ENCODE data around the gene MGAT4B. TPM values are rescaled to one million over a fixed set of nuclear protein-coding genes. Genes with fewer than 3 reads are reported as not detected.

Gene MGAT4B
- total and polyA plus RNA-seq, 2 experiments from 2014 or later = 159 to 243 TPM

DNA sequence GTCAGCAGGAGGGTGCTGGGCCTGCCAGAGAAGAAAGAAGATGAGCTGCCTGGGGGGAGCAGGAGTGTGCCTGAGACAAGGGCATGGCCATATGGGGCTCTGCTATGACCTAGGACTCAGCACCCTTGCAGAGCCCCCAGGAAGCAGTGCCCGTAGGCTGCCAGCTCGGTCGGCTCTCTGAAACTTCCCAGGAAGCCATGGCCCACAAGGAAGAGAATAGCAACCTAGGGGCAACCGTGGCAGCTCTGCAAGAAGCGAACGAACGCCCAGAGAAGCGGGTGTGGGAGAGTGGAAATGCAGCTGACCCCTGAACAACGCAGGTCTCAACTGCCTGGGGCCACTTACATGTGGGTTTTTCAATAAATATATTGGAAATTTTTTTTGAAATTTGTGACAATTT lies 23.5 kb downstream of the MGAT4B start:
- Histone ChIP-seq H2AFZ (no peak overlapping the region), H3K79me2 (no peaks in the 10 kb centered on the region), H3K9me3 (ENCODE audit: low read depth) (no peaks in the 10 kb centered on the region), H3K27me3 (no peaks in the 10 kb centered on the region), H3K9me2 (replicated peaks; ENCODE audit: insufficient read depth) (no peaks in the 10 kb centered on the region), H3K4me2 (no peak overlapping the region), H3K4me1 (ENCODE audit: insufficient read depth) (no peaks in the 10 kb centered on the region), H3K27ac (no peak overlapping the region), H3K36me3 (replicated peaks; ENCODE audit: insufficient read depth, low read depth) (no peaks in the 10 kb centered on the region), H3K4me3 (no peak overlapping the region), H4K20me1 (ENCODE audit: insufficient read depth, poor library complexity, severe bottlenecking) (no peaks in the 10 kb centered on the region)
- no peak for TF ChIP-seq EZH2 (IDR thresholded peaks at IDR 0.05; ENCODE audit: borderline replicate concordance)
- TF ChIP-seq, protein P1, sequence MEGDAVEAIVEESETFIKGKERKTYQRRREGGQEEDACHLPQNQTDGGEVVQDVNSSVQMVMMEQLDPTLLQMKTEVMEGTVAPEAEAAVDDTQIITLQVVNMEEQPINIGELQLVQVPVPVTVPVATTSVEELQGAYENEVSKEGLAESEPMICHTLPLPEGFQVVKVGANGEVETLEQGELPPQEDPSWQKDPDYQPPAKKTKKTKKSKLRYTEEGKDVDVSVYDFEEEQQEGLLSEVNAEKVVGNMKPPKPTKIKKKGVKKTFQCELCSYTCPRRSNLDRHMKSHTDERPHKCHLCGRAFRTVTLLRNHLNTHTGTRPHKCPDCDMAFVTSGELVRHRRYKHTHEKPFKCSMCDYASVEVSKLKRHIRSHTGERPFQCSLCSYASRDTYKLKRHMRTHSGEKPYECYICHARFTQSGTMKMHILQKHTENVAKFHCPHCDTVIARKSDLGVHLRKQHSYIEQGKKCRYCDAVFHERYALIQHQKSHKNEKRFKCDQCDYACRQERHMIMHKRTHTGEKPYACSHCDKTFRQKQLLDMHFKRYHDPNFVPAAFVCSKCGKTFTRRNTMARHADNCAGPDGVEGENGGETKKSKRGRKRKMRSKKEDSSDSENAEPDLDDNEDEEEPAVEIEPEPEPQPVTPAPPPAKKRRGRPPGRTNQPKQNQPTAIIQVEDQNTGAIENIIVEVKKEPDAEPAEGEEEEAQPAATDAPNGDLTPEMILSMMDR (IDR thresholded peaks at IDR 0.05; ENCODE audit: poor library complexity) = no peak
- TF ChIP-seq EZH2phosphoT487 (IDR thresholded peaks at IDR 0.05; ENCODE audit: low read depth, severe bottlenecking, unreplicated experiment) = no peak
- WGBS (ENCODE audit: low lambda C conversion rate, missing lambda C conversion rate) = 93% methylated on average over 9 of the region's 9 CpGs
- no peak for DNase-seq (ENCODE audit: low spot score)

- no peaks in the 10 kb centered on the region for H3K4me1 ChIP-seq (ENCODE audit: insufficient read depth)
- H3K4me3 ChIP-seq = no peak overlapping the region
- WGBS (ENCODE audit: low lambda C conversion rate, missing lambda C conversion rate) = 93% methylated on average over 4 of the region's 4 CpGs
- DNase-seq (ENCODE audit: low spot score) = no peak
- no peaks in the 10 kb centered on the region for H3K9me2 ChIP-seq (replicated peaks; ENCODE audit: insufficient read depth)
- no peak overlapping the region for H3K27ac ChIP-seq
- no peaks in the 10 kb centered on the region for H3K9me3 ChIP-seq (ENCODE audit: low read depth)
- no peak overlapping the region for H3K4me2 ChIP-seq
- no peaks in the 10 kb centered on the region for H4K20me1 ChIP-seq (ENCODE audit: insufficient read depth, poor library complexity, severe bottlenecking)
- no peaks in the 10 kb centered on the region for H3K27me3 ChIP-seq
- no peaks in the 10 kb centered on the region for H3K36me3 ChIP-seq (replicated peaks; ENCODE audit: insufficient read depth, low read depth)
- TF ChIP-seq EZH2phosphoT487 (IDR thresholded peaks at IDR 0.05; ENCODE audit: low read depth, severe bottlenecking, unreplicated experiment) (no peak), EZH2 (IDR thresholded peaks at IDR 0.05; ENCODE audit: borderline replicate concordance) (no peak)
- TF ChIP-seq, protein P1 (IDR thresholded peaks at IDR 0.05; ENCODE audit: poor library complexity) = no peak
- no peak overlapping the region for H2AFZ ChIP-seq
- H3K79me2 ChIP-seq = no peaks in the 10 kb centered on the region
These were observed 24.8 kb downstream of the MGAT4B start for GRCh38 chr5:179781846-179782245.

DNA sequence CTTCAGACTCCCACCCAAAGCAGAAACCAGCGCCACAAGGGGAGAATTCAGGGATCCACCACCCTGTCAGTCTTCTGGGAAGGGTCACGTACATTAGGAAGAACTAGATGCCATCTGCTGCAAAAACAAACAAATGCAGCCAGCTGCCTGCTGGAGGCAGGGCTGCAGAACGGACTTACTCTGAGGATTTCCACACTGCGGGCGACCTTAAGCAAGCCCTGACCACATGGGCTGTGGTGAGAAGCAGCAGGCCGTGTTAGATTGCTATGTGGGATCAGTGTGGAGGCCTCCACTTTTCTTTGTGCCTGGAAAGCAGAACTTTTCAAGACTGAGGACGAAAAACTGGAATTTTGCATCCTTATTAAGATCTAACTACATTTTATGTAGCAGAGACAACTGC lies 26.3 kb downstream of the MGAT4B start:
- WGBS (ENCODE audit: low lambda C conversion rate, missing lambda C conversion rate) = 88% methylated on average over 7 of the region's 7 CpGs
- no peak overlapping the region for H3K27ac ChIP-seq
- no peaks in the 10 kb centered on the region for H3K36me3 ChIP-seq (replicated peaks; ENCODE audit: insufficient read depth, low read depth)
- no peaks in the 10 kb centered on the region for H3K9me3 ChIP-seq (ENCODE audit: low read depth)
- H3K79me2 ChIP-seq = no peaks in the 10 kb centered on the region
- DNase-seq (ENCODE audit: low spot score) = no peak
- no peaks in the 10 kb centered on the region for H3K27me3 ChIP-seq
- H3K9me2 ChIP-seq (replicated peaks; ENCODE audit: insufficient read depth) = no peaks in the 10 kb centered on the region
- H4K20me1 ChIP-seq (ENCODE audit: insufficient read depth, poor library complexity, severe bottlenecking) = no peaks in the 10 kb centered on the region
- TF ChIP-seq, protein P1 (IDR thresholded peaks at IDR 0.05; ENCODE audit: poor library complexity) = no peak
- no peak for TF ChIP-seq EZH2phosphoT487 (IDR thresholded peaks at IDR 0.05; ENCODE audit: low read depth, severe bottlenecking, unreplicated experiment)
- TF ChIP-seq EZH2 (IDR thresholded peaks at IDR 0.05; ENCODE audit: borderline replicate concordance) = no peak
- H3K4me1 ChIP-seq (ENCODE audit: insufficient read depth) = no peaks in the 10 kb centered on the region
- no peak overlapping the region for H3K4me3 ChIP-seq
- H2AFZ ChIP-seq = no peak overlapping the region
- no peak overlapping the region for H3K4me2 ChIP-seq

DNA sequence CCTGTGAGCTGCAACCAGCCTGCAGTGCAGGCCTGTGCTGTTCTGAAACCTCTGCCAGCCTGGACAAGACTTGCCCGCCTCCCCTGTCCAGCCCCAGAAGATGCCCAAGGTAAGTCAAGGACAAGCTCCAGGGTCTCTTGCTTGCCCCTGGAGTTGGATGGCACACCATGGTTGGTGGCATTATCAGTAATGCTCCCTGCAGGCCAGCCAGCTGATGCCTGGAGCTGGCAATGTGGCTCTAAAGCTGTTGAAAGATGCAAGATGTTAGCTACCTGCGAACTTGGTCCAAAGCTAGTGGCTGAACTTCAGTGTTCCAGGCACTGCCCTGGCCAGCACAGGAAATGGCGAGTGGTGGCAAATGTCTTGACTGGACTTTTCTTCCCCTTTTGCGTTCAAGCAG lies 26.8 kb downstream of the MGAT4B start:
- H3K27ac ChIP-seq = no peak overlapping the region
- no peaks in the 10 kb centered on the region for H4K20me1 ChIP-seq (ENCODE audit: insufficient read depth, poor library complexity, severe bottlenecking)
- H3K79me2 ChIP-seq = no peaks in the 10 kb centered on the region
- no peaks in the 10 kb centered on the region for H3K4me1 ChIP-seq (ENCODE audit: insufficient read depth)
- no peak for DNase-seq (ENCODE audit: low spot score)
- no peak overlapping the region for H2AFZ ChIP-seq
- no peaks in the 10 kb centered on the region for H3K36me3 ChIP-seq (replicated peaks; ENCODE audit: insufficient read depth, low read depth)
- H3K4me3 ChIP-seq = no peak overlapping the region
- no peak for TF ChIP-seq EZH2 (IDR thresholded peaks at IDR 0.05; ENCODE audit: borderline replicate concordance)
- no peak for TF ChIP-seq EZH2phosphoT487 (IDR thresholded peaks at IDR 0.05; ENCODE audit: low read depth, severe bottlenecking, unreplicated experiment)
- TF ChIP-seq, protein P1 (IDR thresholded peaks at IDR 0.05; ENCODE audit: poor library complexity) = no peak
- no peaks in the 10 kb centered on the region for H3K9me3 ChIP-seq (ENCODE audit: low read depth)
- H3K4me2 ChIP-seq = no peak overlapping the region
- whole genome bisulfite sequencing (ENCODE audit: low lambda C conversion rate, missing lambda C conversion rate) = 98% methylated on average over 4 of the region's 4 CpGs
- no peaks in the 10 kb centered on the region for H3K9me2 ChIP-seq (replicated peaks; ENCODE audit: insufficient read depth)
- no peaks in the 10 kb centered on the region for H3K27me3 ChIP-seq

All from hepatocyte (in vitro differentiated cells).